GM23248 (cell line): ENCODE measurements around the gene AFMID. TPM values are rescaled to one million over a fixed set of nuclear protein-coding genes. Genes with fewer than 3 reads are reported as not detected.
A peak's percentile ranks its signal among the peaks of the same experiment; 100 is the strongest.

Source experiments
- DNase-seq: peaks from one replicate; pipeline ENCODE4 v3.0.0-alpha.2; 2015
- H2AFZ ChIP-seq: fragments of 200-600 bp; sonication (generic); 2 replicates; pipeline ENCODE4 v1.6.1; 2016; ENCODE audit warnings: antibody characterized with exemption
- H3F3A ChIP-seq: fragments of 200-600 bp; sonication (generic); 2 replicates; pipeline ENCODE4 v1.6.1; 2016; ENCODE audit warnings: mild to moderate bottlenecking, antibody characterized with exemption, mixed run types; ENCODE audit not compliant: insufficient read depth
- H3K27ac ChIP-seq: fragments of 200-600 bp; sonication (generic); 2 replicates; pipeline ENCODE4 v1.5.1; 2016; ENCODE audit warnings: mild to moderate bottlenecking
- H3K27me3 ChIP-seq: fragments of 200-600 bp; sonication (generic); replicated peaks from 2 replicates; pipeline ENCODE4 v1.6.1; 2016; ENCODE audit warnings: mild to moderate bottlenecking; ENCODE audit not compliant: insufficient read depth
- H3K36me3 ChIP-seq: fragments of 200-600 bp; sonication (generic); 2 replicates; pipeline ENCODE4 v1.6.1; 2016; ENCODE audit warnings: low read depth, mild to moderate bottlenecking
- H3K4me1 ChIP-seq: fragments of 200-600 bp; sonication (generic); 2 replicates; pipeline ENCODE4 v1.6.1; 2016; ENCODE audit warnings: mild to moderate bottlenecking; ENCODE audit not compliant: insufficient read depth
- H3K4me2 ChIP-seq: fragments of 200-600 bp; sonication (generic); one replicate; pipeline ENCODE4 v1.6.1; 2016; ENCODE audit warnings: mild to moderate bottlenecking; ENCODE audit not compliant: unreplicated experiment
- H3K4me3 ChIP-seq: fragments of 200-600 bp; sonication (generic); 2 replicates; pipeline ENCODE4 v1.5.1; 2016; ENCODE audit warnings: mild to moderate bottlenecking
- H3K79me2 ChIP-seq: fragments of 200-600 bp; sonication (generic); 2 replicates; pipeline ENCODE4 v1.6.1; 2016; ENCODE audit warnings: mild to moderate bottlenecking; ENCODE audit not compliant: insufficient read depth
- H3K9ac ChIP-seq: fragments of 200-600 bp; sonication (generic); 2 replicates; pipeline ENCODE4 v1.6.1; 2016; ENCODE audit warnings: mild to moderate bottlenecking
- H3K9me2 ChIP-seq: fragments of 200-600 bp; sonication (generic); 2 replicates; pipeline ENCODE4 v1.6.1; 2016; ENCODE audit warnings: mixed run types, mild to moderate bottlenecking, moderate library complexity; ENCODE audit not compliant: insufficient read depth
- H3K9me3 ChIP-seq: fragments of 200-600 bp; sonication (generic); one replicate; pipeline ENCODE4 v1.6.1; 2017; ENCODE audit warnings: low read depth
- H4K20me1 ChIP-seq: fragments of 200-600 bp; sonication (generic); 2 replicates; pipeline ENCODE4 v1.6.0; 2016; ENCODE audit not compliant: insufficient read depth
- EZH2 ChIP-seq: fragments of 200-600 bp; sonication (generic); IDR thresholded peaks from 2 replicates; pipeline ENCODE4 v1.6.1; 2018; ENCODE audit warnings: antibody characterized with exemption, mild to moderate bottlenecking; ENCODE audit not compliant: insufficient read depth, poor library complexity, severe bottlenecking
- EZH2phosphoT487 ChIP-seq: fragments of 200-600 bp; sonication (generic); IDR thresholded peaks from 2 replicates; pipeline ENCODE4 v1.6.1; 2018; ENCODE audit warnings: antibody characterized with exemption, moderate library complexity, mild to moderate bottlenecking, low read depth; ENCODE audit not compliant: insufficient read depth
- WGBS, 2 experiments: methylation state at CpG; one replicate each; pipeline ENCODE4 v1.1.6; 2015 to 2017; ENCODE audit warnings: low lambda C conversion rate in 2 of 2, low coverage in 1 of 2; ENCODE audit errors: missing lambda C conversion rate in 2 of 2; 5-methylcytosine and 5-hydroxymethylcytosine counted together
- in situ Hi-C: fragments of 300-500 bp; cut with MboI; formaldehyde crosslinking; loops from 2 replicates; pipeline ENCODE4 v1.15.0; 2020
- polyA plus RNA-seq: library from polyadenylated mRNA; unstranded; fragments of >200 nt; fragmentation: Nextera tagmentation; extraction: Ambion mirVana; gene quantifications from 2 replicates; pipeline ENCODE4 v1.2.1, GENCODE V29; 2016
- total RNA-seq: library from RNA; depleted of rRNA; stranded (reverse); fragments of >200 nt; shearing (Covaris generic); gene quantifications from 2 replicates; pipeline ENCODE4 v1.2.3, GENCODE V29; 2014

AFMID gene
- total and polyA plus RNA-seq, 2 experiments from 2014 or later = 22.9 to 24.1 TPM

DNA sequence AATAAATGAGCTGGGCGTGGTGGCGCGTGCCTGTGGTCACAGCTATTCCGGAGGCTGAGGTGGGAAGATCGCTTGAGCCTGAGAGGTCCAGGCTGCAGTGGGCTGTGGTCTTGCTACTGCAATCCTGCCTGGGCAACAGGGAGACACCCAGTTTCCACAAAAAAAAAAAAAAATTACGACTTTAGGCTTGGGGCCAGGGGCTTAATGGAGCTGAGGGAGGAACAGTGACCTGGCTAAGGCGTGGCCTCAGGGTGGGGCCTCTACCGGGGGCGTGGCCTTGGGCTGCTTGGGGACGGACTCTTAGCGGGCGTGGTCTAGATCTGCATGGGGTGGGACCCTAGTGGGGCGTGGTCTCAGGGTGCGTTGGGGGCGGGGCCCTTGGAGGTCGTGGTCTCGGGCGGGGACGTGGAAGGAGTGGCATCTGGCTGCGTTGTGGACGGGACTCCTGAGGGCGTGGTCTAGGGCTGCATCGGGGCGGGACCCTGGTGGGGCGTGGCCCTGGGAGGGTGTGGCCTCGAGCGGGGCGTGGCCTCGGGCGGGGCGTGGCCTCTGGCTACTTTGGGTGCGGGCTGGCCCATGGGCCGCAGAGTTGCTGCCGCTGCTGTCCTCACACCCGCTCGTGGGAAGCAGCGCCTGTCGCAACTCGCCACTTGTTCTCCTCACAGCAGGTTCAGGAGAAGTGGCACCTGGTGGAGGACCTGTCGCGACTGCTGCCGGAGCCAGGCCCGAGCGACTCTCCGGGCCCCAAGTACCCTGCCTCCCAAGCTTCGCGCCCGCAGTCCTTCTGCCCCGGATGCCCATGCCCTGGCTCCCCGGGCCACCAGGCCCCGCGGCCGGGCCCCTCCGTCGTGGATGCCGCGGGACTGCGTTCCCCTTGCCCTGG is 46.8 kb upstream of the AFMID start:
- no peak for TF ChIP-seq EZH2
- TF ChIP-seq EZH2phosphoT487 = no peak
- WGBS, 2 experiments = 34 to 36% methylated on average over 33 to 58 of the region's 58 CpGs
- no peaks in the 10 kb centered on the region for H3K9me3 ChIP-seq
- no peak overlapping the region for H2AFZ ChIP-seq
- in situ Hi-C loops = no loop called here
- H3F3A ChIP-seq = no peaks in the 10 kb centered on the region
- no peaks in the 10 kb centered on the region for H3K9me2 ChIP-seq
- no peaks in the 10 kb centered on the region for H3K27me3 ChIP-seq
- H3K79me2 ChIP-seq = no peaks in the 10 kb centered on the region
- H4K20me1 ChIP-seq = no peaks in the 10 kb centered on the region
- no peak overlapping the region for H3K27ac ChIP-seq
- H3K36me3 ChIP-seq = no peaks in the 10 kb centered on the region
- no peak overlapping the region for H3K9ac ChIP-seq
- DNase-seq = peak; percentile 77
- no peaks in the 10 kb centered on the region for H3K4me1 ChIP-seq
- H3K4me3 ChIP-seq = no peak overlapping the region
- H3K4me2 ChIP-seq = no peak overlapping the region

GRCh38 chr17:78141437-78142118 is 45.6 kb upstream of the AFMID start:
- WGBS, 2 experiments = 79 to 82% methylated on average over 20 of the region's 20 CpGs
- no peaks in the 10 kb centered on the region for H3K9me2 ChIP-seq
- no peak overlapping the region for H3K27ac ChIP-seq
- no peaks in the 10 kb centered on the region for H3K36me3 ChIP-seq
- no peak overlapping the region for H3K9ac ChIP-seq
- no peaks in the 10 kb centered on the region for H3K9me3 ChIP-seq
- no peaks in the 10 kb centered on the region for H3K27me3 ChIP-seq
- no peak for TF ChIP-seq EZH2phosphoT487
- no peak for TF ChIP-seq EZH2
- in situ Hi-C loops = no loop called here
- no peaks in the 10 kb centered on the region for H4K20me1 ChIP-seq
- no peak overlapping the region for H2AFZ ChIP-seq
- H3K4me3 ChIP-seq = no peak overlapping the region
- H3K4me2 ChIP-seq = no peak overlapping the region
- no peaks in the 10 kb centered on the region for H3F3A ChIP-seq
- DNase-seq = no peak
- H3K79me2 ChIP-seq = no peaks in the 10 kb centered on the region
- H3K4me1 ChIP-seq = no peaks in the 10 kb centered on the region

DNA sequence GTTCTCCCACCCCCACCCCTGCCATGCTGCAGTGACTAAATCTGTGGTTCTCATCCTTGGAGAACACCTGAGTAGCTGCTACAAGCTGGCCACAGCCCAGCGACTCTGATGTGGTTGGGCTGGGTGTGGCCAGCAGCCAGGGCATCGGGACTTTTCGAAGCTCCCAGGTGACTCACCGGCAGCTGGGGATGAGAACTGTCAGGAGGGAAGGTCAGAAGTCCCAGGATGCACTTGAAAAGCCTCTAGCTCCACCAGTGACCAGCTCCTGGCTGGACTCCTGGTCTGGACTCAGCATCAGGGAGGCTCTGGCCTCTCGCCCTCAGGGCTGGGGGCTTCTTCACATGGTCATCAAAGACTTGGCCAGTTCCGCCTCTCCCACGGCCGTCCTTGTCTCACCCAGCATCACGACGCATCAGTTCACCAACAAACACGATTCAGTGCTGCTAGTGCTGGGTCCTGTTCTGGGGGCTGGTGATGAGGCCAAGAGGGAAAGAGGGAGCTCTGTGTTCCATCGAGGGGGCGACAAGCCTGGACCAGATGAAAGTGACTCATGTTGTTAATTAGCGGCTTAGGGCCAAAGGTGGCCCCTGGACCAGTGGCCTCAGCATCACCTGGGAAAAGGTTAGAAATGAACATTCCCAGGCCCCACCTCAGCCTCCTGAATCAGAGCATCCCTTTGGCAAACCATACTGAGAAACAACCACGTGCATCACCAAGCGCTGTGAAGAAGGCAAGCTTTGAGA is 44.9 kb upstream of the AFMID start:
- 57 to 61% methylated on average over 16 of the region's 16 CpGs for WGBS, 2 experiments
- in situ Hi-C loops = no loop called here
- H3K9me2 ChIP-seq = no peaks in the 10 kb centered on the region

More for the DNA sequence above, 44.9 kb upstream of the AFMID start:
- H3K79me2 ChIP-seq = no peaks in the 10 kb centered on the region
- H4K20me1 ChIP-seq = no peaks in the 10 kb centered on the region
- H3K4me3 ChIP-seq = no peak overlapping the region
- TF ChIP-seq EZH2 (no peak), EZH2phosphoT487 (no peak)
- H2AFZ ChIP-seq = no peak overlapping the region
- H3K4me1 ChIP-seq = no peaks in the 10 kb centered on the region
- no peaks in the 10 kb centered on the region for H3K27me3 ChIP-seq
- no peak overlapping the region for H3K4me2 ChIP-seq
- H3K36me3 ChIP-seq = no peaks in the 10 kb centered on the region
- no peaks in the 10 kb centered on the region for H3K9me3 ChIP-seq
- H3K9ac ChIP-seq = no peak overlapping the region
- H3F3A ChIP-seq = no peaks in the 10 kb centered on the region
- DNase-seq = peak; percentile 71
- H3K27ac ChIP-seq = no peak overlapping the region
